NT2/D1 (cell line): ENCODE results near the gene HOXB3.

Experiments used
- DNase-seq: peaks from one replicate; pipeline ENCODE4 v3.0.0-alpha.2; 2011; ENCODE audit warnings: low read depth, low spot score
- H3K27me3 ChIP-seq: 2 replicates; pipeline ENCODE4 v1.6.0; 2011; ENCODE audit warnings: mild to moderate bottlenecking; ENCODE audit not compliant: insufficient read length, insufficient read depth
- H3K36me3 ChIP-seq: 2 replicates; pipeline ENCODE4 v1.6.1; 2011; ENCODE audit warnings: mild to moderate bottlenecking, low read length, mixed read lengths; ENCODE audit not compliant: insufficient read depth, insufficient read length
- H3K4me1 ChIP-seq: 2 replicates; pipeline ENCODE4 v1.5.1; 2011; ENCODE audit not compliant: insufficient read depth, insufficient read length
- H3K4me3 ChIP-seq: 2 replicates; pipeline ENCODE4 v1.5.1; 2011; ENCODE audit warnings: low read depth; ENCODE audit not compliant: insufficient read length
- H3K9ac ChIP-seq: 2 replicates; pipeline ENCODE4 v1.6.0; 2011; ENCODE audit warnings: low read depth; ENCODE audit not compliant: insufficient read length
- H3K9me3 ChIP-seq: 2 replicates; pipeline ENCODE4 v1.5.1; 2011; ENCODE audit warnings: mild to moderate bottlenecking, low read length; ENCODE audit not compliant: insufficient read depth
- SUZ12 ChIP-seq: IDR thresholded peaks from 2 replicates; pipeline ENCODE4 v1.6.1; 2011; ENCODE audit not compliant: insufficient read length, insufficient read depth; ENCODE audit errors: extremely low read depth
- YY1 ChIP-seq: IDR thresholded peaks from 2 replicates; pipeline ENCODE4 v1.6.1; 2011; ENCODE audit not compliant: insufficient read length, insufficient read depth
- ZNF274 ChIP-seq: IDR thresholded peaks from 2 replicates; pipeline ENCODE4 v1.6.1; 2011; ENCODE audit warnings: mild to moderate bottlenecking, low read depth, low read length

HOXB3 gene

DNA sequence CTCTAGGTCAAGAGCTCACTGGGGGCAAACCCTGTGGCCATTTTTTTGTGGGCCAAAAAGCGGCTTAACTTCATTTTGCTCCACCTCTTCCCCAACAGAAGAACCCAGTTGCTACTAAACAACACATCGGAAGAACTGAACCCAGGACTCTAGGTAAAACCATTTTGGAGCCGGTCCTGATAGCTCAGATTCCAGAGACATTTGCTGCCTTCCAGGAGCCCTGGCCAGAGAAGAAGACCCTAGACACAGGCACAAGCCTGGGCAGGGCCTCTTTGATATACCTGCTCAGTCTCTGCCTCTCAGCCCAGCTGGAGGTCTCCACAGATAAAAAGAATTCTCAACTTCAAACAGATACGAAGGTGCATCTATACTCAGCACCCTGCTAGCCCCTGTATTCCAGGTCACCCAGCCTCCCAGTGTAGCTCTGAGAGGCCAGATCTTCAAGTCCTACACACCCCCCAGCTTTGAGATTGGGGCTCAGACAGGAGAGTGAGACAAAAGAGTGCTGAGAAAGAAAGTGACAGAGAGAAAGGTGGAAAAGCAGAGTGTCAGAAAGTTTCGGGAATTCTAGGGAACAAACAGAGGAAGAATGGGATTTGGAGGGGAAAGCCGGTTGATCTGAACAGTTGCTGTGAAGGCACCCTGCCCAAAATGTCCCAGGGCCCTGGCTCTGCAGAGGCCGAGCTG, 42.7 kb upstream of the HOXB3 start:
- Histone ChIP-seq H3K4me3 (no peak overlapping the region), H3K9me3 (no peaks in the 10 kb centered on the region), H3K9ac (no peak overlapping the region), H3K36me3 (peaks cover 56% of the 10 kb centered on the region), H3K4me1 (peaks cover 3% of the 10 kb centered on the region), H3K27me3 (peaks cover 28% of the 10 kb centered on the region)
- no peak for DNase-seq
- no peak for TF ChIP-seq SUZ12
- no peak for TF ChIP-seq YY1
- TF ChIP-seq ZNF274, result no peak

DNA sequence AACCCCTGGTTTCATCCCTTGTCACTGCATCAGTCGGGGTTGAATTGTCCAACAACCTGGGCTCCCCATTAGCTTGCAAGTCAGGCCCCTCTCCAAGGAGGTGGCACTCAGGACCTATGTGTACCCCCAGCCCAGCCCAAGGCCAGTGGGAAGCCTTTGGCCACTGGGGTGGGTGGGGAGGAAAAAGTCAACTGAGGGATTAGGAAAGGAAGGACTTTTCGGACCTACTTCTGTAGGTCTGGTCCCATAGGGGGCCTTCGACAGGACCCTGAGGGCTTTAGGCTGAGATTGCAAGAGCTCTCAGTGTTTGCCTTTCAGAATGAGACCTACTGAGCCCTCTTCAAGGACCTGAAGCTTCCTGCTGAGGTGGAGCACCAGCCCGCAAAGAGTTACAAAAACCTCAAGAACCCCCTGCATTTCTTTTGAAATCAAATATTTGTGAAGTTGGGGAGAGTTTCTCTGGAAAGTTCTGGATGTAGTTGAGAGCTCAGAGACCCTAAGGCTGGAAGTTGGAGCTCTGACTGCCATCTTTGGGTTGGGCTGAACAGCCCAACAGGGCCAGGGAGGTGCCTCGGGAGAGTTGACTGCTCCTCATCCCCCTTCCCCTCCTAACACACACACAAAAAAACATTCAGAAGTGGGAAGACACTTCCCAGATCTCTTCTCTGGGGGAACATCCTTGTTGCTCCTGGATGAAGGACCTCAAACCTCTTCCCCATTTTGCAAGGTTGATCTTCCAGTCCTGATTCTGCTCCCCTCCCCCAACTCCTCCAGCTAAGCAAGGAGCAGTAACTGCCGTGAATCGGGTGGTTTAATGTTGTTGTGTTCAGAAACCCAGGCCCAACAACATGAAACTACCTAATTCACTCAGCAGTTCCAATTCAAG, 41.9 kb upstream of the HOXB3 start:
- peaks cover 36% of the 10 kb centered on the region for H3K27me3 ChIP-seq
- H3K9ac ChIP-seq, result no peak overlapping the region
- DNase-seq, result no peak
- TF ChIP-seq ZNF274 (no peak), YY1 (no peak), SUZ12 (no peak)
- H3K4me3 ChIP-seq, result no peak overlapping the region
- peaks cover 53% of the 10 kb centered on the region for H3K36me3 ChIP-seq
- H3K4me1 ChIP-seq, result peaks cover 3% of the 10 kb centered on the region
- H3K9me3 ChIP-seq, result no peaks in the 10 kb centered on the region

DNA sequence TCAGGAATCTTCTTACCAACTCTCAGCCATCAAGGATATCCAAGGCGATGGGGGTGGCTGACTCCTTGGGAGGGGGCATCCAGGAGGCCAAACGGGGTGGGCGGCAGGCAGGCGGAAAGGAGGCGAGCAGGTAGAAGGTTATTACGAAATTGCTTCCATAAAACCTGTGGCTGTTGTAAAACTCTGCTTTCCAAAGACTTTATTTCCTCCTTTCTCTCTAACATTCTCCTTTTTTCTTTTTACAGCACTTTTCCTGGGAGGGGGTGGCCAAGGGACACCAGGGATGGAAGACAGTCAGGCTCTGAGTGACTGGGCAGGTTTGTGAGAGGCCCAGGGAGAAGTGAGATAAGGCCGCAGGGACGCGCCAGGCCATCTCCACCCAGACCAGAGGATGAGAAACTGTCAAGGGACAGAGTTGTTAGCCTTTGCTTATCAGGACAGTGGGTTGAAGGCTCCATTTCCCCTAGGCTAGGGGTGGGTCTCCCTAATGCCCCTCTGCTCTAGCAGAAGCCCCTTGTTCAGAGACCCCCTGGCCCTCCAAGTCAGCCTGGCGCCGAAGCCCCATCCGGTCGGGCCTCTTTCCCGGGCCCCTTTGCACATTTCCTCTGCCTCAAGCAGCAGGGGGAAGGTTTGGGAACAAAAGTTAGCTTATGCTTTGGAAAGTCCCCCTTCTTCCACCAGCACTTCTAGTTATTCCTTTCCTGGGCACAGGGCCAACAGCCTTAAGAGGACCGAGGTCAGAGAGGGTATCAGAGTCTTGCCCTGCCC, 41.1 kb upstream of the HOXB3 start:
- no peaks in the 10 kb centered on the region for H3K9me3 ChIP-seq
- peaks cover 45% of the 10 kb centered on the region for H3K27me3 ChIP-seq
- H3K4me1 ChIP-seq, result no peaks in the 10 kb centered on the region
- no peak for TF ChIP-seq YY1
- TF ChIP-seq ZNF274, result no peak
- no peak for TF ChIP-seq SUZ12
- no peak overlapping the region for H3K4me3 ChIP-seq
- no peak overlapping the region for H3K9ac ChIP-seq
- peaks cover 48% of the 10 kb centered on the region for H3K36me3 ChIP-seq
- DNase-seq, result no peak

DNA sequence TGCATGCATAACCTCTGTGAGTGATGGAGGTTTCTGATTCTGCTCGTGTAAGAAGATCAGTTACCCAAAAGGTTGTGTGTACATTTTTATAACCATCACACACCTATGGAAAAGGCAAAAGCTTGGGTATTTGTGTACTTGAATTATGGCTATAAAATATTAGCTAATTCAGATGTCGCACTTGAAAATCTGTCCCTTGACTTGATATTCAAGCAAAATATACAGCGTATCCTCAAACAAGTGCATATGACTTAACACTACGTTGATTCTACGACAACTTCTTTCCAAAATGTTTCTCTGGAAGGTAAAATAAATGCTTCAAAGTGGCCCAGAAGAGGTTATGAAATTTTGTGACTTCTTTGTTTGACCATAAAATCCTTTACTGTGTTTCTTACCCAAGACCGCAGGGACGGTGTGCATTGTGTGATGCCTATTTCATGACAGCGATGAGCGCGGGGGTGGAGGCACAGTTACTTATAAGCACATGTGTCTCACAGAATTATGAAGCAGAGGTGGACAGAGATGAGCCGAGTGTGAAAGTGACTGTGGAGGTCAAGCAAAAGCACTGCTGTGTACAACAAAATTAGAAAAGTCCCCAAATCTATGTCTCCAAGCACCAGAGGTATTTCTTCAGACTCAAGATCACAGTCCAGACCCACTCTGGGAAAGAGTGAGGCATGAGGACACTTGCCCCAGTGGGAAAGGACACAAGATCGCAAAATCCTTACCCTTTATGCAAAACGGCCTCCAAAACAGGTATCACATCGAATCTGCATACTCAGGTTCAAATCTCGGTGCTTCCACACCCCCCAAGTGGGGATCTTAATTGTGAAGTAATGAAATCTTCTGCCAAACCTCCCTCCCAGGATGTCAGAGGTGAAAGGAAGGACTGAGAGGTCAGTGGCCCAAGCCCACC, 40.2 kb upstream of the HOXB3 start:
- Histone ChIP-seq H3K9me3 (no peaks in the 10 kb centered on the region), H3K27me3 (peaks cover 53% of the 10 kb centered on the region), H3K4me3 (no peak overlapping the region), H3K9ac (no peak overlapping the region), H3K4me1 (no peaks in the 10 kb centered on the region), H3K36me3 (peaks cover 39% of the 10 kb centered on the region)
- no peak for DNase-seq
- TF ChIP-seq ZNF274 (no peak), SUZ12 (no peak), YY1 (no peak)

DNA sequence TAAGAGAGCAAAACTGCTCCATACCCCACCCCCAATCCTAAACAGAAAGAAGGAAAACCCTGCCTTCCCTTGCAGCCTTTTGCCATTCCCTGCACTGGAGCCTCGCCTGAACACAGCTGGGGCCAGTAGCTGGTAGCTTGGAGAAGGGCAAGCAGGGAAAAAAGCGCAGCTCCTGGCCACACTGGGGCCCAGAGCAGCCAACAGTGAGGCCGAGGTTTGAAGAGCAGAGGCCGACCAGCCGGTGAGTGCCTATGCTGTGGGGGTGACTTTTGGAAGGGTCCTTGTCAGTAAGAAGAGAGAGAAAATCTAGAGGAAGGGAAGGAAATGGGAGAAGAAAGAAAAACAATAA, 39.3 kb upstream of the HOXB3 start:
- H3K27me3 ChIP-seq, result peaks cover 62% of the 10 kb centered on the region
- DNase-seq, result no peak

DNA sequence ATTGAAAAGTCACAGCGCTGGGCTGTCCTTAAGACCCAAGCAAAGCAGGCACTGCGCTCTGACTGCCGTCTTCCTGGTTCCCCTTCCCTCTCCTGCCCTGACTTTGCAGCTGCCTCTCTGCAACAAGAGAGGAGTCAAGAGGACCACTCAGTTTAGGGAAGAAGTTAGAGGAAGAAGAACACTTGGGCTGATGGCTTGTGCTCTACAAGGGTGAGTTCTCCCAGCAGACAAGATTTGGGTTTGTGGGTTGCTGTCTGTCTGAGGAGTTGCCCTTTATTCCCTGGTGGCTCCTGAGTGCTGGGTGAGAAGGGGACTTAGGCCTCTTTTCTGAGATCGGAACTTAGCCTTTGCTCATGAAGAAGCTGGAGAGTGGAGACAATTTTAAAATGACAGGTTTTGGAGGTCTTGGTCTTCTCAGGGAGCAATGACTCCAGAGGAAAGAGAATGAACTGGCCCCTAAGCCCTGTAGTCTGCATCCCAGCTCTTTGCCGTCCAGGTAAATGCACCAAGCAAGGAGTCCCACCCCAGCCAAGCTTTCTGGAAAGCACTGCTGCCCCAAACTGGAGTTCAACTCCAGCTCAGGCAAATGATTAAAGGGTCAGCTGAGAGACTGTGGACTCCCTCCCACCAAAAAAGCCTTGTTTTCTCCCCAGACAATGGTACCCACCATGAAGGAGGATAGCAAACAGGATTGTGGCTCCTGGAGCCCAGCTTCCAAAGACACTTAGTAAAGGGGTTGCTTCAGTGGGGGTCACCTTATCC, 38.8 kb upstream of the HOXB3 start:
- Histone ChIP-seq H3K9ac (no peak overlapping the region), H3K27me3 (peaks cover 67% of the 10 kb centered on the region), H3K9me3 (no peaks in the 10 kb centered on the region), H3K36me3 (peaks cover 28% of the 10 kb centered on the region), H3K4me3 (no peak overlapping the region), H3K4me1 (no peaks in the 10 kb centered on the region)
- no peak for DNase-seq
- TF ChIP-seq ZNF274 (no peak), YY1 (no peak), SUZ12 (no peak)

More for the DNA sequence above, 39.3 kb upstream of the HOXB3 start:
- TF ChIP-seq SUZ12 (no peak), YY1 (no peak), ZNF274 (no peak)
- no peak overlapping the region for H3K9ac ChIP-seq
- H3K4me3 ChIP-seq, result no peak overlapping the region
- peaks cover 30% of the 10 kb centered on the region for H3K36me3 ChIP-seq
- H3K9me3 ChIP-seq, result no peaks in the 10 kb centered on the region
- H3K4me1 ChIP-seq, result no peaks in the 10 kb centered on the region
